Activated T-cell treated with anti-CD3 and anti-CD28 coated beads, Interleukin-2, amount 50 U/mL, for 72 hours (primary cell): ENCODE measurements around the gene LRRC49. TPM values are rescaled to one million over a fixed set of nuclear protein-coding genes. Genes with fewer than 3 reads are reported as not detected.

Source experiments
- total RNA-seq, 2 donors: library from RNA; stranded (reverse); gene quantifications; one replicate each; pipeline ENCODE4 v1.2.3, GENCODE V29; 2022

The LRRC49 gene
- total RNA-seq, 2 donors from 2014 or later = 0.41 to 2.2 TPM

Other genes with a start within 250 kb of the LRRC49 start
- gene UACA, start 129.3 kb upstream of the LRRC49 start, total RNA-seq = 1 to 10 TPM; 1.9 to 2.0 TPM
- under 1 TPM in 1 of 2 donors, not detected in 1; 0.74 TPM for gene LARP6, start 38.7 kb upstream of the LRRC49 start, total RNA-seq
- under 1 TPM; 0.62 to 0.74 TPM for gene THAP10, start 393 bp upstream of the LRRC49 start, total RNA-seq
- gene THSD4, start 222.6 kb downstream of the LRRC49 start, total RNA-seq = not detected